Measurements from ENCODE around the gene L1CAM.

DNA sequence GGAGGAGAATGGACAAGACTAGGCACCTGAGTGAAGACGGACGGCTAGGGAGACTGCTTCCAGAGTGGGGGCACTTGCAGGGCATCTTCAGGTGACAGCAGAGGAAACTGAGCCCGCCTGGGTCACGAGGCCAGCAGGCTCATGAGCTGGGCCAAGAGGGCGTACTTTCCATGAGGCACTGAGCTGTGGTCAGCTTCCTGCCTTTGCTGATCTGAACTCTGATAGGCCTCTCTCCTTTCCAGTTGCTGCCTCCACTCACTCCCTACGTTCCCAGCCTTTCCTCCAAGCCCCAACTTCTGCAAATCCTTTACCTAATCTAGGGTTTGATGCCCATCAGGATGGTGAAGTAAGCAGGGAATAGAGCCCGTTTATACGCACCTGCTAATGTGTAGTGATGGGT is 1.4 kb upstream of the L1CAM start:
- TF ChIP-seq, protein P1, sequence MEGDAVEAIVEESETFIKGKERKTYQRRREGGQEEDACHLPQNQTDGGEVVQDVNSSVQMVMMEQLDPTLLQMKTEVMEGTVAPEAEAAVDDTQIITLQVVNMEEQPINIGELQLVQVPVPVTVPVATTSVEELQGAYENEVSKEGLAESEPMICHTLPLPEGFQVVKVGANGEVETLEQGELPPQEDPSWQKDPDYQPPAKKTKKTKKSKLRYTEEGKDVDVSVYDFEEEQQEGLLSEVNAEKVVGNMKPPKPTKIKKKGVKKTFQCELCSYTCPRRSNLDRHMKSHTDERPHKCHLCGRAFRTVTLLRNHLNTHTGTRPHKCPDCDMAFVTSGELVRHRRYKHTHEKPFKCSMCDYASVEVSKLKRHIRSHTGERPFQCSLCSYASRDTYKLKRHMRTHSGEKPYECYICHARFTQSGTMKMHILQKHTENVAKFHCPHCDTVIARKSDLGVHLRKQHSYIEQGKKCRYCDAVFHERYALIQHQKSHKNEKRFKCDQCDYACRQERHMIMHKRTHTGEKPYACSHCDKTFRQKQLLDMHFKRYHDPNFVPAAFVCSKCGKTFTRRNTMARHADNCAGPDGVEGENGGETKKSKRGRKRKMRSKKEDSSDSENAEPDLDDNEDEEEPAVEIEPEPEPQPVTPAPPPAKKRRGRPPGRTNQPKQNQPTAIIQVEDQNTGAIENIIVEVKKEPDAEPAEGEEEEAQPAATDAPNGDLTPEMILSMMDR (IDR thresholded peaks at IDR 0.05), result no peak
- TF ChIP-seq POLR2A (IDR thresholded peaks at IDR 0.05), result no peak

Data from adrenal gland (tissue), 5 donors.